ENCODE results near the gene ITK.
"Not testable (repeated sequence)": the region's sequence is repeated elsewhere in the genome, so short reads cannot be mapped to it uniquely, and the experiment has no call there.

ITK gene

GRCh38 chr5:157198277-157198986 is 17.8 kb downstream of the ITK start:
- no peak for TF ChIP-seq CTCF (IDR thresholded peaks at IDR 0.05; ENCODE audit: extremely low read depth, missing control alignments)
- no peak for DNase-seq (ENCODE audit: low spot score)

- no peak for TF ChIP-seq CTCF (IDR thresholded peaks at IDR 0.05; ENCODE audit: extremely low read depth, missing control alignments)
- no peak for DNase-seq (ENCODE audit: low spot score)
Observed at GRCh38 chr5:157201857-157202256, 21.2 kb downstream of the ITK start.

- no peak for TF ChIP-seq CTCF (IDR thresholded peaks at IDR 0.05; ENCODE audit: extremely low read depth, missing control alignments)
Observed at GRCh38 chr5:157203417-157203816, 22.8 kb downstream of the ITK start.

GRCh38 chr5:157204765-157205164 is 24.1 kb downstream of the ITK start:
- no peak for TF ChIP-seq CTCF (IDR thresholded peaks at IDR 0.05; ENCODE audit: extremely low read depth, missing control alignments)
- no peak for DNase-seq (ENCODE audit: low spot score)

More at GRCh38 chr5:157203417-157203816, 22.8 kb downstream of the ITK start:
- no peak for DNase-seq (ENCODE audit: low spot score)

- no peak for DNase-seq (ENCODE audit: low spot score)
- TF ChIP-seq CTCF (IDR thresholded peaks at IDR 0.05; ENCODE audit: extremely low read depth, missing control alignments) = no peak
Observed at GRCh38 chr5:157205708-157206107, 25.1 kb downstream of the ITK start.

GRCh38 chr5:157210652-157211051 is 30.0 kb downstream of the ITK start:
- DNase-seq (ENCODE audit: low spot score) = not testable (repeated sequence)

- DNase-seq (ENCODE audit: low spot score) = no peak
- TF ChIP-seq CTCF (IDR thresholded peaks at IDR 0.05; ENCODE audit: extremely low read depth, missing control alignments) = no peak
Observed at GRCh38 chr5:157212307-157212706, 31.7 kb downstream of the ITK start.
